AG08396 (cell line): Measurements from ENCODE around the gene SUN2.

Source experiments
- DNase-seq: peaks from one replicate; pipeline ENCODE4 v3.0.0; 2012; ENCODE audit warnings: low spot score, mixed read lengths

SUN2 gene

GRCh38 chr22:38777087-38777671 is 21.4 kb upstream of the SUN2 start:
- DNase-seq = no peak

GRCh38 chr22:38776086-38776485 is 20.3 kb upstream of the SUN2 start:
- DNase-seq = no peak

- no peak for DNase-seq
These were observed 19.9 kb upstream of the SUN2 start for GRCh38 chr22:38775656-38776055.

- no peak for DNase-seq
These were observed 18.8 kb upstream of the SUN2 start for GRCh38 chr22:38774496-38775166.

- no peak for DNase-seq
These were observed 17.7 kb upstream of the SUN2 start for GRCh38 chr22:38773363-38773946.

GRCh38 chr22:38772623-38772873 is 16.8 kb upstream of the SUN2 start:
- DNase-seq = no peak

GRCh38 chr22:38770257-38770949 is 14.6 kb upstream of the SUN2 start:
- no peak for DNase-seq

- DNase-seq = no peak
These were observed 12.2 kb upstream of the SUN2 start for GRCh38 chr22:38768036-38768435.

- no peak for DNase-seq
These were observed 11.5 kb upstream of the SUN2 start for GRCh38 chr22:38767313-38767712.

- peak; percentile 73 for DNase-seq
These were observed 10.4 kb upstream of the SUN2 start for GRCh38 chr22:38766076-38766777.

GRCh38 chr22:38762551-38762983 is 6.8 kb upstream of the SUN2 start:
- DNase-seq = no peak

GRCh38 chr22:38761202-38762162 is 5.7 kb upstream of the SUN2 start:
- DNase-seq = no peak

GRCh38 chr22:38760477-38761201 is 4.8 kb upstream of the SUN2 start:
- no peak for DNase-seq

GRCh38 chr22:38759005-38759404 is 3.2 kb upstream of the SUN2 start:
- no peak for DNase-seq

- DNase-seq = no peak
These were observed 2.6 kb upstream of the SUN2 start for GRCh38 chr22:38758276-38758945.

GRCh38 chr22:38757464-38757757 is 1.6 kb upstream of the SUN2 start:
- no peak for DNase-seq

GRCh38 chr22:38756711-38757463 is 1.1 kb upstream of the SUN2 start:
- DNase-seq = no peak

GRCh38 chr22:38755155-38755910 is 465 bp downstream of the SUN2 start:
- DNase-seq = peak; percentile 97

- DNase-seq = peak; percentile 62
These were observed 1.0 kb downstream of the SUN2 start for GRCh38 chr22:38754751-38755154.
